Measurements from ENCODE around the gene KCND2.

KCND2 gene

GRCh38 chr7:120480472-120480871 is 207.5 kb downstream of the KCND2 start:
- no peaks in the 10 kb centered on the region for H3K27me3 Mint-ChIP-seq (ENCODE audit: low read depth)
- no peaks in the 10 kb centered on the region for H3K36me3 Mint-ChIP-seq (ENCODE audit: low read depth)
- no peak for TF ChIP-seq CTCF (IDR thresholded peaks at IDR 0.05; ENCODE audit: unreplicated experiment in 3 of 3)
- H3K27ac Mint-ChIP-seq: no peak overlapping the region
- H3K4me3 Mint-ChIP-seq: no peak overlapping the region
- no peaks in the 10 kb centered on the region for H3K9me3 Mint-ChIP-seq
- H3K4me1 Mint-ChIP-seq: no peaks in the 10 kb centered on the region

- no peaks in the 10 kb centered on the region for H3K36me3 Mint-ChIP-seq (ENCODE audit: low read depth)
- no peaks in the 10 kb centered on the region for H3K27me3 Mint-ChIP-seq (ENCODE audit: low read depth)
- H3K4me1 Mint-ChIP-seq: no peaks in the 10 kb centered on the region
- H3K4me3 Mint-ChIP-seq: no peak overlapping the region
- no peaks in the 10 kb centered on the region for H3K9me3 Mint-ChIP-seq
- TF ChIP-seq CTCF (IDR thresholded peaks at IDR 0.05; ENCODE audit: unreplicated experiment in 3 of 3): no peak
- no peak overlapping the region for H3K27ac Mint-ChIP-seq
Observed at GRCh38 chr7:120480930-120481329, 208.0 kb downstream of the KCND2 start.

GRCh38 chr7:120486164-120486563 is 213.2 kb downstream of the KCND2 start:
- TF ChIP-seq CTCF (IDR thresholded peaks at IDR 0.05; ENCODE audit: unreplicated experiment in 3 of 3): no peak
- Mint-ChIP-seq H3K4me1 (no peaks in the 10 kb centered on the region), H3K36me3 (ENCODE audit: low read depth) (no peaks in the 10 kb centered on the region), H3K9me3 (no peaks in the 10 kb centered on the region), H3K27ac (no peak overlapping the region), H3K4me3 (no peak overlapping the region), H3K27me3 (ENCODE audit: low read depth) (no peaks in the 10 kb centered on the region)

- no peak overlapping the region for H3K27ac Mint-ChIP-seq
- no peaks in the 10 kb centered on the region for H3K9me3 Mint-ChIP-seq
- H3K27me3 Mint-ChIP-seq (ENCODE audit: low read depth): no peaks in the 10 kb centered on the region
- no peak for TF ChIP-seq CTCF (IDR thresholded peaks at IDR 0.05; ENCODE audit: unreplicated experiment in 3 of 3)
- no peaks in the 10 kb centered on the region for H3K4me1 Mint-ChIP-seq
- no peak overlapping the region for H3K4me3 Mint-ChIP-seq
- no peaks in the 10 kb centered on the region for H3K36me3 Mint-ChIP-seq (ENCODE audit: low read depth)
Observed at GRCh38 chr7:120502132-120502531, 229.2 kb downstream of the KCND2 start.

- Mint-ChIP-seq H3K27ac (no peak overlapping the region), H3K36me3 (ENCODE audit: low read depth) (no peaks in the 10 kb centered on the region), H3K9me3 (no peaks in the 10 kb centered on the region), H3K4me1 (no peaks in the 10 kb centered on the region), H3K27me3 (ENCODE audit: low read depth) (no peaks in the 10 kb centered on the region), H3K4me3 (no peak overlapping the region)
- no peak for TF ChIP-seq CTCF (IDR thresholded peaks at IDR 0.05; ENCODE audit: unreplicated experiment in 3 of 3)
Observed at GRCh38 chr7:120502825-120503224, 229.8 kb downstream of the KCND2 start.

GRCh38 chr7:120504386-120504785 is 231.4 kb downstream of the KCND2 start:
- Mint-ChIP-seq H3K4me3 (no peak overlapping the region), H3K36me3 (ENCODE audit: low read depth) (no peaks in the 10 kb centered on the region), H3K9me3 (no peaks in the 10 kb centered on the region), H3K4me1 (no peaks in the 10 kb centered on the region), H3K27ac (no peak overlapping the region), H3K27me3 (ENCODE audit: low read depth) (no peaks in the 10 kb centered on the region)
- TF ChIP-seq CTCF (IDR thresholded peaks at IDR 0.05; ENCODE audit: unreplicated experiment in 3 of 3): no peak

Data from nephron (organoid).